ENCODE data around the gene PPP2R3B.
"Not testable (repeated sequence)": the region's sequence is repeated elsewhere in the genome, so short reads cannot be mapped to it uniquely, and the experiment has no call there.

PPP2R3B gene

DNA sequence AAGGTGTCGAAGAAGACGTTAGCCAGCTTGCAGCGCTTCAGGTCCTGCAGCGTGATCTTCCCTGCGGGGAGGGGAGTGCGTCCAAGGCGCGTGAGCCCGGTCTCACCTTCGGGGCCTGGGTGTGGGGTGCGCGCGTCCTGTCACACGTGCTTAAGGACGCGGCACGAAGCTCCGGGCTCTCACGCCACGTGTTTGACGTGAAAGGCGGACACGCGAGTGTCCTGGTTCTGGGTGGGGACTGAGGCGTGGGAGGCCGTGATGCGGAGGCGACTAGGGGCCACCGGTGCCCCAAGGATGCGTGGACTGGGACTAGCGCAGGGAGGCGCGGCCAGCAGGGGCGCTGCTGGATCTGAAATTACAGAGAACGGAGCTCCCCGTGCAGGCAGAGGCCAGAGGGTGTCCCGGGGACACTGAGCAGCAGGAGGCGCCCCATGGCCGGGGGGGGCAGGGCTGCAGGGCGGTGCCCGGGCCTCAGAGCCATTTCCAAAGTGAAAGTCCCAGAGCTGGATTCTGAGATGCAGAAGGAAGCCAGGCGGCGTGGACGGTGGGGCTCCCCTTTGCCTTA lies 47.8 kb downstream of the PPP2R3B start:
- no peak for DNase-seq (ENCODE audit: low read depth in 2 of 2)

DNA sequence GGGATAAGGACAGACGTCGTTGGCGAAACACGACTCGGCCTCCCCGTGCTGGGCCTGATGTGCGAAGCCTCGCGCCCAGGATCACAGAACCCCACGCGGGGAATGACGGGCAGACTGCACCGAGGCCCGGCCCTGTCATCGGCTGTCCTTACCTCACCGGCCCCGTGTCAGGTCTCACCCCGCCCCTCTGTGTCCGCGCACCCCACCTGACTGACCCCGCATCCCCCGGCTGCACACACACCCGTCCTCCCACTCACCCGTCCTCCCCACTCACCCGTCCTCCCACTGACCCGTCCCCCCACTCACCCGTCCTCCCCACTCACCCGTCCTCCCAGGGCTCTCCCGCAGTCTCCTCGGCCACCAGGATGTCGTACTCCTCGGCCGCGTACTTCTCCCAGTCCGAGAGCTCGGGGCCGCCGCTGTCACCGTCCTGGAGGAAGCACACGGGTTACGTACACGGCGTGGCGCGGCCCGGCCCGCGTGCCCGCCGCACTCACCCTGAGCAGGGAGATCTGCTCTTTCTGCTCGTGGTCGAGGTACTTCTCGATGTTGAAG lies 48.3 kb downstream of the PPP2R3B start:
- no peak for DNase-seq (ENCODE audit: low read depth in 2 of 2)

DNA sequence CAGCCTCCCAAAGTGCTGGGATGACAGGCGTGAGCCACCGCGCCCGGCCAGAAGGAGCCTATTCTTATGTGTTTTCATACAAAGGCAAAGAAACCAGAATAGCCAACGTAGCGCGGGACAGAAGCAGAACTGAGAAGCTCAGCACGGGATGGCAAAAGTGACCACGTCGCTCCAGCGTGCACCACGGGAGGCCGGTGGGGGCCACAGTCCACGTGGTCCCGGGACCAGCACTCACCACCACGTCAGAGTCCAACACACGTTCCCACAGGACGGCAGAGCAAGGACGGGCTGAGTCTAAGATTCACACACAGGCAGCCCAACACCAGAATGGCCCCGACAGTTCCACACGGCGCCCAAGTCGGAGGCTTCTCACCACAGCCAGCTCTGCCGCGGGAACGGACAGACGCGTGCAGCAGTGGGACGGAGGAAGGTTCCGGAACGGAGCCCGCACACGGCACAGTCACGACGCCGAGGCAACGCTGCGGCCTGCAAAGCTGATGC lies 49.3 kb downstream of the PPP2R3B start:
- DNase-seq (ENCODE audit: low read depth in 2 of 2), result no peak

DNA sequence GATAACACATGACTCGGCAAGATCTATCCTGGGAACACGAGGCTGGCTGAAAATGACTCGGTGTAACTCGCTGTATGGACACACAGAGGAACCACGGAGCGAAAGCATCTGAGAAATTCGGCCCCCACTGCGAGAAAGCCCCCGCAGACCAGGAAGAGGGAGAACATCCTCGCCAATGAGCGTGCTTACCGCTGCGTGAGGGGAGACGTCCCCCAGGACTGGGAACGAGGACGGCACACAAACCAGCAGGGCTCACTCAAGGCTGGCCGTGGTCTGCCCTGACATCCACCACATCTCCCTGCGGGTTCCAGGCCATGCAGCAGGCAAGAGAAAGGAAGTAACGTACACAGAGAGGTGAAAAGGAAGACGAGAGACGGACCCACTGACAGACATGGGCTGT lies 50.5 kb downstream of the PPP2R3B start:
- no peak for DNase-seq (ENCODE audit: low read depth in 2 of 2)

DNA sequence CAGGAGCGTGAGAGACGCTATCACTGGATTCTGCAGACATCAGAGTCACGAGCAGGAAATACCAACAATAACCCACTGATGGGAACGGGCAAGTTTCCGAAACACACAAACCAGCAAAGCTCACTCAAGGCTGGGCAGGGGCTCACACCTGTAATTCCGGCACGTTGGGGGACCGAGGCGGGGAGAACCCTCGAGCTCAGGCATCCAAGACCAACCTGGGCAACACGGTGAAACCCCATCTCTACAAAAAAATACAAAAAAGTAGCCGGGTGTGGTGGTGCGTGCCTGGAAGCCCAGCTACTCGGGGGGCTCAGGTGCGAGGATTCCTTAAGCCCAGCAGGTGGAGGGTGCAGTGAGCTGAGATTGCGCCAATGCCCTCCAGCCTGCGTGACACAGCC lies 51.0 kb downstream of the PPP2R3B start:
- DNase-seq (ENCODE audit: low read depth in 2 of 2), result no peak

DNA sequence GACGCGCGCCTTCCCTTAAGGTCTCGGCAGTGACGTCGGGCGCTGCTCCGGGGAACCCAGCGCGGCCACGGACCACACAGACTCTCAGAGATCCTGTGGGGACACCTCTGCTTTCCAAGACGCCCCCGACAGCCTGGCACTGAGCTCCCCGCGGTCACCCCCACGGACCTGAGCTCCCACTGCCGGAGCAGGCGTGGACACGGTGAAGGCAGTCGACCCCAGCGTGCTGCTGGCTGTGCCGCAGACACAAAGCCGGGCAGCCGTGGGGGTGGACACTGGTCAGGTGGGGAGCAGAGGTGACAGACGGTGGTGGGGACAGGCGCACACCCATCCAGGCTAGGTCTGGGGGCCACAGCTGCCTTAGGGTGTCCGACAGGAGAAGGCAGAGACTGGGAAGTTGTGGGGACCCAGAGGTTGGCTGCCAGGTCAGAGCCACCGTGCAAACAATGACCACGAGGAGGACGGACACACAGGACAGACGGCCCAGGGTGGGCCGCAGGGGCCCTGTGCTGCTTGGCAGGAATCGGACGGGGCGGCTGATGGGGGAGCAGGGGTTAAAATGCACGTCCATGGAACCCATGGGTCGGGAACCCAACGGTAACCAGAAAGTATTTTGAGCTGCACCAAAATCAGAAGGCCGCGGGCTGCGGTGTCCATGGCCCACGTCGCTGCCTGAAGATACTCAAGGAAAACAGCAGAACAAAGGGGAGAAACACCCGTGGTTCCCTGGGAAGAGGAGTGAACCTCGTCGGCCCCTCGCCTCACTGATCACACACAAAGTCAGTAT lies 51.5 kb downstream of the PPP2R3B start:
- DNase-seq (ENCODE audit: low read depth in 2 of 2), result no peak

DNA sequence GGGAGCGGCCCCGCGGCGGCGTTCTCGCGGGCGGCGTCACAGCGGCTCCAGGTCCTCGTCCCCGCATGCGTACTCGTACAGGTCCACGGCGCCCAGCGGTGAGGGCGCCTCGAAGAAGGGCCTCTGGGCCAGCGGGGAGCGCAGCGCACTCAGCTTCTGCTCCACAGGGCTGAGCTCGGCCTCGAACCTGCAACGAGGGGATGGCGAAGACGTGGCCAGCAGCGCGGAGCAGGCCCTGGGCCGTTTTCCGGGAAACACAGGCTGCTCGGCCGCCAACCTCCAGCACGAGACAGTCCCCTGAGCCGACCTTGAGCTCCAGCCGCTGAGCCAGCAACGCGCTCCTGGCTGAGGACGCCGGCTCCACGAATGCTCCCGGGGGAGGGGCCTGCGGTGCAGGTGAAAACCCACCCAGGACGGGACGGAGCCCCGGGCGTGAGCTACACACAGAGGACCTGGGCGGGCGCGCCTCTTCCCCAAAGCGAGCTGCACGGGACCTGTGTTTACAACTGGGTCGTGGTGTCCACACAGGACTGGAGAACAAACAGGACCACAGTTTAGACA lies 52.3 kb downstream of the PPP2R3B start:
- no peak for DNase-seq (ENCODE audit: low read depth in 2 of 2)

DNA sequence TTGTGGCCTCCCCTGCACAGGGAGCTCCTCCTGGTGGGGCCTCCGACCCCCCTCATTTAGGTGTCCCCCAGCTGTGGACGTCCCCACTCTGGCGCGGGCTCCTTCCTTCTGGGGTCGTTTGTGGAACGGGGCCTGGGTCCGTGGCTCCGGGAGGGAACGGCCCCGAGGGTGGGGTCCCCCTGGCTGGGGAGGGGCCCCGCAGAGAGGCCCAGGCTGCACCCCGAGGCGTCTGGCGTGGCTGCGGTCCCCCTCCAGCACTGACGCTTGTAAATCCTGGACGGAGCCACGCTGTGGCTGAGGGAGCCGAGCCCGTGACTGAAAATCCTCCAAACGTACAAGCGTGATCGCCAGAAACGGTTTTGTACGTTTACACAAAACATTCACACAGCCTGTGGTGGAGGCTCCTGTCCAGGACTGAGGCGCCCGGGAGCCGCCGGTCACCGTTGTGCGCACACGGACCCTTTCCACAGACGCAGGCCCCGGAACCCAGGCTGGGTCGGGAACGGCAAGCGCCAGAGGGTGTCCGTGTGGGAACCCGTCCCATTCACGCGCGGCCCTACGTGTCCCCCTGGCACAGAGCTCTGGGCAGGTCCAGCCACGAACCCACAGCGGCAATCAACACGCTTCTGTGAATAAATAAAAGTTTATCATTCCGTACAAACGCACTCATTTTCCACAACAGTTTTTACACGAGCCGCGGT lies 52.9 kb downstream of the PPP2R3B start:
- DNase-seq (ENCODE audit: low read depth in 2 of 2), result no peak

DNA sequence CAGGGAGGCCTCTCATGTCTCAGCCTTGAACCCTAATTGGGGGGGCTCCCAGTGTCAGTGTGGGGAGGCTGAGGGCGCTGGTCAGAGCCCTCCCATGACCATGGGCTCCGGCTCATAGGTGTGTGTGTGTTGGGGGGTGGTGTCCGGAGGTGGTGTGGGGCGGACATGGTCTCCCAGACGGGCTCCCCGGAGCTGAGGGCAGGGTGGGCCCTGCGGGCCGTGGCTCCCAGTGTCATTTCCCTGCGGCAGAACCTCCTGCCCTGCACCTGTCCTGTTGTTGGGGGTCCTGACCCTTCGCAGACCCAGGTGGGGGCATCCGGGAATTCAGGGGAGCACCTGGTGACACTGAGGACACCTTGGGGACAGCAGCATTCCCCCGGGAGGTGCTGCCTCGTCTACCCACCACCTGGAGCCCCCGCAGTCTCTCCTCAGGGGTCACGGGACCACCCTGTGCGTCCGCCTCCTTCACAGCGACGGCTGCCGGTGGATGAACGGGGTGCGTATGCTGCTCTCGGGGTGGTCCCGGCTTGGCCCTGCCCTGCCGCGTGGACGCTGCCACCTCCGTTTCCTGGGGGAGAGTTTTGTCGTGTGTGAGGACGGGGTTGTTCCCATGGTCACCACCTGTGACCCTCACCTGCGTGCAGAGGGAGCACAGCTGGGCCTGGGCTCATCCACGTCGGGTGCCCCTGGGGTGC lies 53.6 kb downstream of the PPP2R3B start:
- no peak for DNase-seq (ENCODE audit: low read depth in 2 of 2)

DNA sequence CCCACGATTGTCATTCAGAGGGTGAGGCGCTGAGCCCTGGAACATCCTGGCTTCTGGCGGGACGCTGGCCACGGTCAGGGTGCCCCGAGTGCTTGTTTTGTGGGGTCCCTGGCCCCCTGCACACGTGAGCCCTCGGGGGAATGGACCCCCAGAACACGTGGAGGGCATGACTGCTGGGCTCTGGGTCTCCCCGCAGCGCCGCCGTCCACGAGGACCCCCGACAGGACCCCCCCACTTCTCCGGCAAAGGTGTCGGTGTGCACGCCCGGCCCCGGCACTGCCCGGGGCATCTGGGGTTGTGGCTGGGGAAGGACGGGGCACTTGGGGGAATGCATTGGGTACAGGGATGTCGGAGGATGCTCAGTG lies 54.2 kb downstream of the PPP2R3B start:
- DNase-seq (ENCODE audit: low read depth in 2 of 2), result no peak

DNA sequence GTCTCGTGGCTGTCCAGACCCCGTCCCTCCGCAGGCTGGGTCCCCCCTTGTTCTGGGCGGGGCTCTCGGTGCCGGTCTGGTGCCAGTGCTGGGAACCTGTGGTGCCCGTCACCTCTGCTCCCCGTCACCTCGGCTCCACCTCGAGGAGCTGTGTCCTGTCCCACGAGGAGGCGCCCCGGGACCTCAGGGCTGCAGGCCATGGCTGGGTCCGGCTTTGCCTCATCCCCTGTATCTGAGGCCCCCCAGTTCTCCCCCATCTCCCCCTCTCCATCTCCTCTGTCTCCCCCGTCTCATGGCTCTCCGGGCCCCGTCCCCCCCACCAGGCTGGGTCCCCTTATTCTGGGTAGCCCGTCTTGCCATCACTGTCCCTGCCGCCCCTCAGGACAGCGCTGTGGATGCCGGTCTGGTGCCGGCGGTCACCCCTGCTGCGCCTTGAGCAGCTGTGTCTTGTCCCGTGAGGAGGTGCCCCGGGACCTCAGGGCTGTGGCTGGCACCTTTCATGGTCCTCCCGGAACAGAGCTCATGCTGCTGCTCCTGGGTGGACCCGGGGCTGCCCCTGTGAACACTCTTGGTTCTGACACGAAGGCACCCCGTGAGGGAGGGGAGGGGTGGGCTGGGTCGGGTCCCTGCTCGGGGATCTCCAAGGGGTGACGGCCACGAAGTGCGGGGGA lies 54.7 kb downstream of the PPP2R3B start:
- DNase-seq (ENCODE audit: low read depth in 2 of 2), result no peak

DNA sequence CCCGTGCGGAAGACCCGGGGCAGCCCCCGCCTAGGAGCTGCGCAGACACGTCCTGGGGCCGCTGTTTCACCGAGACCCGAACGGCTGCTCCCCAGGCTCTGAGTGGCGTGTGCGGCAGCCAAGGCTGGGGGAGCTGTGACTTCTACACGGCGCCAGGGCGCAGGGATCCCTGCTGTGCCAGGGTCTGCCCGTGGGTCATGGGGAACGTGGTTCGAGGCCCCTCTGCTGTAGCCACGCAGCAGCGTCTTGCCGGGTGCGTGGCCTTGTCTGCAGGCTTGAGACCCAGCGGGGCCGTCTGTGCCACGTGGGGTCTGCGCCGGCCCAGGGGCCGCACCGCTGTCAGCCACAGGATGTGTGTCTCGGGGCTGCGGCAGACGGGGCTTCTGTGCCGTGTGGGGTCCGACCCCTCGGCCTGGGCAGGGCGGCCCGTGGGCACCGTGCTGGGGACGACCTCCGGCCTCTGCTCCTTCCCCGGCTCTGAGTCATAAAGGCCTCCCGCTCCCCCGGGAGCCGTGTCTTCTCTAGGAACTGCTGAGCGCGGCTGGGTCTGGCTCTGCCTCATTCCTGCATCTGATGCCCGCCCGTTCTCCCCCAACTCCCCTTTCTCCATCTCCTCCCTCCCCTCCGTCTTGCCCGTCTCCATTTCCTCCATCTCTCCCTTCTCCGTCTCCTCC lies 55.4 kb downstream of the PPP2R3B start:
- no peak for DNase-seq (ENCODE audit: low read depth in 2 of 2)

DNA sequence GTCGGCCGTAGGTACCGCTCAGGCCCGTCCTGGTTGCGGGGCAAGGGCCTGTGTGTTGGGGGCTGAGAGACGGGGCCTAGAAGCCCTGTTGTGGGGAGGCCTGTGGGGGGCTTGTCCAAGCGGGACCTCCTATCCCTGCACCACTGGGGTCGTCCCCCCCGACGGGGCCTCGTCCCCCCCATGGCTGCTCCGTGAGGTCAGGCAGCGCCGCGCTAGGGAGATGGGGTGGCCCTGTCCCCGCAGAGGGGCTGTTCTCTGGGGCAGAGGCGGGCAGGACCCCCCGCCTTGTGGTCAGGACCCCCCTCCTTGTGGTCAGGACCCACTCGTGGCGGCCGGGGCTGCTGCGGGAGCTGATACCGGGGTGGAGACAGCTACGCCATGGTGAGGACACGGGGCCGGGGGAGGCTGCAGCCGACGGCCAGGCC lies 56.0 kb downstream of the PPP2R3B start:
- DNase-seq (ENCODE audit: low read depth in 2 of 2), result no peak

DNA sequence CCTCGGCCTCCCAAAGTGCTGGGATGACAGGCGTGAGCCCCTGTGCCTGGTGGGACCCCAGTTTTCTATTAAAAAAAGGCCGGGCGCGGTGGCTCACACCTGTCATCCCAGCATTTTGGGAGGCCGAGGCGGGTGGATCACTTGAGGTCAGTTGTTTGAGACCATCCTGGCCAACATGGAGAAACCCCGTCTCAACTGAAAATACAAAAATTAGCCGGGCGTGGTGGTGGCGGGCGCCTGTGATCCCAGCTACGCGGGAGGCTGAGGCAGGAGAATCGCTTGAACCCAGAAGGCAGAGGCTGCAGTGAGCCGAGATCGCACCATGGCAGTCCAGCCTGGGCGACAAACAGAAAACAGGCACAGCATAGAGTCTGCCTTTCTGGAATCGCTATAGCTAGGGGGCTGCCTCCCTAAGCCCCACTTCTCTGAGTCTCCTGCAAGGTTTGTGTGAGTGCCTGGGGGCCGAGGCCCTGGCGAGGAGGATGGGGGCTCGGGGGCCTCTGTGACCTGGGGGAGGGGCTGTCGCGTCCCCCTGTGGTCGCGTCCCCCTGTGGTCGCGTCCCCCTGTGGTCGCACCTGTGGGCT lies 56.5 kb downstream of the PPP2R3B start:
- DNase-seq (ENCODE audit: low read depth in 2 of 2), result not testable (repeated sequence)

DNA sequence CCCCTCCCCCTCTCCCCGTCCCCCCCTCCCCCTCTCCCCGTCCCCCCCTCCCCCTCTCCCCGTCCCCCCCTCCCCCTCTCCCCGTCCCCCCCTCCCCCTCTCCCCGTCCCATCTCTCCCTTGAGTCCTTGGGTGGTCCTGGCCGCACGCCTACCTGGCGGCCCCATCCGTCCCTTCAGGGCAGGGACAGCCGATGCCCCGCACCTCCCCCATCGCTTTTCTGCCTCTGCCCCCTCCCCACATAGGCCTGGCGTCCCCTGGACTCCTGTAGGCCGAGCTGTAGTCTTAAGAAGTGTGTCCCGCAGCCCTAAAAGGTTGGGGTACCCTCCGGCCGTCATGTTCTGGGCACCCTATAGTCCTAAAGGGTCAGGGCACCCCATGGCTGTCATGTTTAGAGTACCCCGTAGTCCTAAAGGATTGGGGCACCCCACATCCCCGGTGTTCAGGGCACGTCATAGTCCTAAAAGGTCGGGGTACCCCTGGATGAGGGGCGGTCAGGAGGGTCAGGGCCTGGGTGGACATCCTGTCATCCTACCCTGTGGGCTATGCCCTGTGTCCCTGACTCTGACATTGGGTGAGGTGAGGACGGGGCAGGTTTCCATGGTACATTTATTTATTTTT lies 57.3 kb downstream of the PPP2R3B start:
- no peak for DNase-seq (ENCODE audit: low read depth in 2 of 2)

DNA sequence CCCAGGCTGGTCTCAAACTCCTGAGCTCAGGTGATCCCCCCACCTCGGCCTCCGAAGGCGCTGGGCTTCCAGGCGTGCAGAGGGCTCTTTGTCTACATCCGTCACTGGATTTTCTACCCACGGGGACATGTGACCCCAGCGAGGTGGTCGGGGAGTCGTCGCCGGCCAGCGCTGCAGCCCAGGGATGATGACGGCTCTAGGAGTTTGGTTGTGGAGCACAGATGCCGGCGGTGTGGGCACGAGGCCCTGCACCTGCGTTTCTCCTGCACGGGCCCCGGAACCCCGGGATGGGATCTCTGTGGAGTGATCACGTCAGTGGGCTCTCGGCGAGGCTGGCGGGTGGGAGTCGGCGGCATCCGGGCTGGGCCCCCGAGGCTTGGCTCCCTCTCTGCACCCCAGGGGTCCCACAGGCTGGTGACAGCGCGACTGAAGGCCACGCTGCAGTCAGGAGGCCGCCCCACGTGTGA lies 59.0 kb downstream of the PPP2R3B start:
- DNase-seq (ENCODE audit: low read depth in 2 of 2), result no peak

DNA sequence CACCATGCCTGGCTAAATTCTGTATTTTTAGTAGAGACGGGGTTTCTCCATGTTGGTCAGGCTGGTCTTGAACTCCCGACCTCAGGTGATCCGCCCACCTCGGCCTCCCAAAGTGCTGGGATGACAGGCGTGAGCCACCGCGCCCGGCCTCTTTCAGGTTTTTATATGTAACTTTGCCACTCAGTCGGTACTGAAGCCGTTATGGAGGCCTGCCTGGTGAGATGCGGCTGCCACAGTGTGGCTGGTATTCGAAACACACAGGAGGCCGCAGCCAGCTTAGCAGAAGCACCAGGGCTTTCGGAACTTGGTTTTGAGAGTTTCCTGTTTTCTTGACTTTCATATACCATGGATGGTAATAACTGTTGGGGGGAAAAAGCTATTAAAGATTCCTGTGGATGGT lies 62.0 kb downstream of the PPP2R3B start:
- DNase-seq (ENCODE audit: low read depth in 2 of 2), result not testable (repeated sequence)

DNA sequence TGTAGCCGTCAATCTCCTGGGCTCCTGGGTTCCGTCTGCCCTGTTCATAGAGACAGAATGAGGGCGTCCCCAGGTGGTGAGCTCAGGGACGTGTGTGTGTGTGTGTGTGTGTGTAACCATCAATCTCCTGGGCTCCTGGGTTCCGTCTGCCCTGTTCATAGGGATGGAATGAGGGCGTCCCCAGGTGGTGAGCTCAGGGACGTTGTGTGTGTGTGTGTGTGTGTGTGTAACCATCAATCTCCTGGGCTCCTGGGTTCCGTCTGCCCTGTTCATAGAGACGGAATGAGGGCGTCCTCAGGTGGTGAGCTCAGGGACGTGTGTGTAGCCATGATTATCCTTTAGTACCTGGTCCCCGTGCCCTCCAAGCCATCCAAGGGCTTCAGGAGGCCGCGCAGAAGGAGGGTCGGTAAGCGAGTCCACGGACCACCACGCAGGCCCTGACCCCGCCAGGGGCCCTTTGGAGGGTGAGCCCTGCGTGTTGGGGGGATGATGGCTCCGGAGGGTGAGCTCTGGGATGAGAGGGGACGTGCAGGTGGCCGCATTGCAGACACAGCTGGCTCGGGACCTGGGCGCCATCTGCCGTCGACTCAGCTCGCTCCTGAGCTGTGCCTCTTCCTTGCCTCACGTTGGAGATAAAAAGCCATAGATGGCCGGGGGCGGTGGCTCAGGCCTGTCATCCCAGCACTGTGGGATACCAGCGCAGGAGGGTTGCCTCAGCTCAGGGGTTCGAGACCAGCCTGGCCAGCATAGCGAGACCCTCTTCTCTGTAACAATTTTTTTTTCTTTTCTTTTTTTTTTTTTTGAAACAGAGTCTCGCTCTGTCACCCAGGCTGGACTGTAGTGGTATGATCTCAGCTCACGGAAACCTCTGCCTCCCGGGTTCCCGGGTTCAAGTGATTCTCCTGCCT lies 62.7 kb downstream of the PPP2R3B start:
- no peak for DNase-seq (ENCODE audit: low read depth in 2 of 2)

Data from stimulated activated CD4-positive, alpha-beta T cell treated with anti-CD3 and anti-CD28 coated beads, Interleukin-1b, Interleukin-23, amount 100 ng/mL, for 1 hour (primary cell).